ENCODE results near the gene ESAM.

ESAM gene

GRCh38 chr11:124756753-124757227, 5.3 kb downstream of the ESAM start:
- no peaks in the 10 kb centered on the region for H3K36me3 ChIP-seq
- no peak overlapping the region for H3K27ac ChIP-seq
- no peaks in the 10 kb centered on the region for H3K27me3 ChIP-seq (ENCODE audit: insufficient read depth, low read depth, severe bottlenecking)
- H3K4me3 ChIP-seq (ENCODE audit: low read depth, low read length), result no peak overlapping the region
- no peak for DNase-seq
- TF ChIP-seq CTCF (IDR thresholded peaks at IDR 0.05; ENCODE audit: low read depth, low read length), result no peak
- H3K9me3 ChIP-seq (ENCODE audit: severe bottlenecking), result no peaks in the 10 kb centered on the region

- H3K4me3 ChIP-seq (ENCODE audit: low read depth, low read length), result no peak overlapping the region
- H3K27ac ChIP-seq, result no peak overlapping the region
- DNase-seq, result no peak
- H3K27me3 ChIP-seq (ENCODE audit: insufficient read depth, low read depth, severe bottlenecking), result no peaks in the 10 kb centered on the region
- no peak for TF ChIP-seq CTCF (IDR thresholded peaks at IDR 0.05; ENCODE audit: low read depth, low read length)
- H3K9me3 ChIP-seq (ENCODE audit: severe bottlenecking), result no peaks in the 10 kb centered on the region
- no peaks in the 10 kb centered on the region for H3K36me3 ChIP-seq
These were observed 5.9 kb downstream of the ESAM start for GRCh38 chr11:124756033-124756752.

- Histone ChIP-seq H3K36me3 (no peaks in the 10 kb centered on the region), H3K9me3 (ENCODE audit: severe bottlenecking) (no peaks in the 10 kb centered on the region), H3K27ac (no peak overlapping the region), H3K4me3 (ENCODE audit: low read depth, low read length) (no peak overlapping the region), H3K27me3 (ENCODE audit: insufficient read depth, low read depth, severe bottlenecking) (no peaks in the 10 kb centered on the region)
- no peak for TF ChIP-seq CTCF (IDR thresholded peaks at IDR 0.05; ENCODE audit: low read depth, low read length)
- DNase-seq, result no peak
These were observed 7.4 kb downstream of the ESAM start for GRCh38 chr11:124754710-124755109.

GRCh38 chr11:124754309-124754708, 7.8 kb downstream of the ESAM start:
- no peak for TF ChIP-seq CTCF (IDR thresholded peaks at IDR 0.05; ENCODE audit: low read depth, low read length)
- Histone ChIP-seq H3K27me3 (ENCODE audit: insufficient read depth, low read depth, severe bottlenecking) (no peaks in the 10 kb centered on the region), H3K4me3 (ENCODE audit: low read depth, low read length) (no peak overlapping the region), H3K36me3 (no peaks in the 10 kb centered on the region), H3K27ac (no peak overlapping the region), H3K9me3 (ENCODE audit: severe bottlenecking) (no peaks in the 10 kb centered on the region)
- no peak for DNase-seq

- DNase-seq, result no peak
- H3K27ac ChIP-seq, result no peak overlapping the region
- no peak overlapping the region for H3K4me3 ChIP-seq (ENCODE audit: low read depth, low read length)
- no peak for TF ChIP-seq CTCF (IDR thresholded peaks at IDR 0.05; ENCODE audit: low read depth, low read length)
- H3K27me3 ChIP-seq (ENCODE audit: insufficient read depth, low read depth, severe bottlenecking), result no peaks in the 10 kb centered on the region
- no peaks in the 10 kb centered on the region for H3K9me3 ChIP-seq (ENCODE audit: severe bottlenecking)
- H3K36me3 ChIP-seq, result no peaks in the 10 kb centered on the region
These were observed 8.5 kb downstream of the ESAM start for GRCh38 chr11:124753624-124754023.

- no peak for TF ChIP-seq CTCF (IDR thresholded peaks at IDR 0.05; ENCODE audit: low read depth, low read length)
- no peak overlapping the region for H3K4me3 ChIP-seq (ENCODE audit: low read depth, low read length)
- no peak overlapping the region for H3K27ac ChIP-seq
- DNase-seq, result no peak
- H3K27me3 ChIP-seq (ENCODE audit: insufficient read depth, low read depth, severe bottlenecking), result no peaks in the 10 kb centered on the region
- no peaks in the 10 kb centered on the region for H3K9me3 ChIP-seq (ENCODE audit: severe bottlenecking)
- no peaks in the 10 kb centered on the region for H3K36me3 ChIP-seq
These were observed 8.9 kb downstream of the ESAM start for GRCh38 chr11:124753205-124753604.

Data from WERI-Rb-1 (cell line).